Right cardiac atrium (tissue), 5 donors: ENCODE data around the gene NCOA5. TPM values are rescaled to one million over a fixed set of nuclear protein-coding genes. Genes with fewer than 3 reads are reported as not detected.

Source experiments
- ATAC-seq, 2 donors: fragments of 200-7000 bp; cut with Tn5 transposase; one replicate each; pipeline versions ENCODE4 v1.8.0 to v1.9.1; 2020; ENCODE audit warnings: moderate library complexity in 2 of 2, mild to moderate bottlenecking in 1 of 2
- DNase-seq, 3 donors: peaks; one replicate each; pipeline ENCODE4 v3.0.0-alpha.2; 2020
- H3K27ac ChIP-seq: one replicate; pipeline ENCODE4 v1.5.1; 2013; ENCODE audit warnings: mild to moderate bottlenecking, low read length, control low read depth, moderate library complexity
- H3K27me3 ChIP-seq: one replicate; pipeline ENCODE4 v1.6.1; 2013; ENCODE audit not compliant: control insufficient read depth, insufficient read depth
- H3K4me1 ChIP-seq: one replicate; pipeline ENCODE4 v1.6.1; 2013; ENCODE audit warnings: low read length; ENCODE audit not compliant: control insufficient read depth, insufficient read depth
- H3K4me3 ChIP-seq: one replicate; pipeline ENCODE4 v1.5.1; 2013; ENCODE audit warnings: low read length, control low read depth
- H3K9me3 ChIP-seq: one replicate; pipeline ENCODE4 v1.6.1; 2013; ENCODE audit warnings: low read length; ENCODE audit not compliant: control insufficient read depth
- WGBS: extraction: QIAGEN DNeasy Blood & Tissue Kit; methylation state at CpG from one replicate; pipeline ENCODE4 v1.1.7; 2013; 5-methylcytosine and 5-hydroxymethylcytosine counted together
- intact Hi-C, 4 donors: fragments of 100-400 bp; cut with DNase I; formaldehyde crosslinking; loops; one replicate each; pipeline versions ENCODE4 v1.11.0 to v1.14.0; 2022 to 2023
- polyA plus RNA-seq: library from polyadenylated mRNA; stranded (reverse); fragments of 200-250 nt; gene quantifications from one replicate; pipeline ENCODE4 v1.2.3, GENCODE V29; 2013
- total RNA-seq, 4 donors: library from RNA; stranded (reverse); fragmentation: NEBNext Ultra II Directional; extraction: Animal tissue kit (Norgen Biotek cat#: 25700); gene quantifications; one replicate each; pipeline ENCODE4 v1.2.1, GENCODE V29; 2021
- donor health status: healthy with polysubstance abuse.
- donor health status: DM: no; HTN: yes; CAD: no.
- donor health status: DM: no; HTN: no; CAD: no.
- donor health status: DM: no; HTN: yes; CAD: no; lungs with severe emphysema.
- donor health status: DM: yes; HTN: yes; CAD: no.

Gene NCOA5
- total and polyA plus RNA-seq, 5 donors = 9.5 to 26.1 (median 20.4) TPM

GRCh38 chr20:46088409-46089166, 1.2 kb downstream of the NCOA5 start:
- Histone ChIP-seq H3K27me3 (no peaks in the 10 kb centered on the region), H3K4me1 (peaks cover 8% of the 10 kb centered on the region), H3K27ac (peak overlapping the region; percentile 99), H3K9me3 (no peaks in the 10 kb centered on the region), H3K4me3 (peak overlapping the region; percentile 79)
- DNase-seq = no peak
- intact Hi-C loops = loop anchor here in 1 of 4 donors (10.0 kb wide), 1 partner anchor 64 kb away; the partner anchor contains the start of gene SLC12A5
- WGBS = 4% methylated on average over 22 of the region's 22 CpGs
- no peak for ATAC-seq

GRCh38 chr20:46087161-46087560, 2.6 kb downstream of the NCOA5 start:
- no peak for ATAC-seq
- intact Hi-C loops = loop anchor here in 1 of 4 donors (10.0 kb wide), 1 partner anchor 62 kb away; the partner anchor contains the start of gene SLC12A5
- Histone ChIP-seq H3K27ac (no peak overlapping the region), H3K4me1 (peaks cover 12% of the 10 kb centered on the region), H3K27me3 (no peaks in the 10 kb centered on the region), H3K9me3 (no peaks in the 10 kb centered on the region), H3K4me3 (no peak overlapping the region)
- no peak for DNase-seq
- WGBS = 59% methylated on average over 8 of the region's 8 CpGs

- ATAC-seq = no peak
- H3K27me3 ChIP-seq = no peaks in the 10 kb centered on the region
- no peaks in the 10 kb centered on the region for H3K9me3 ChIP-seq
- H3K27ac ChIP-seq = no peak overlapping the region
- DNase-seq = no peak
- 47% methylated on average over 4 of the region's 4 CpGs for WGBS
- H3K4me3 ChIP-seq = no peak overlapping the region
- intact Hi-C loops = loop anchor here in 1 of 4 donors (10.0 kb wide), 1 partner anchor 61 kb away; the partner anchor contains the start of gene SLC12A5
- H3K4me1 ChIP-seq = peaks cover 12% of the 10 kb centered on the region
Measured at GRCh38 chr20:46085179-46085851, 4.4 kb downstream of the NCOA5 start.

GRCh38 chr20:46084805-46085178, 5.0 kb downstream of the NCOA5 start:
- no peak overlapping the region for H3K4me3 ChIP-seq
- H3K9me3 ChIP-seq = no peaks in the 10 kb centered on the region
- no peak for ATAC-seq
- intact Hi-C loops = loop anchor here in 1 of 4 donors (10.0 kb wide), 1 partner anchor 60 kb away; the partner anchor contains the start of gene SLC12A5
- 81% methylated on average over 3 of the region's 3 CpGs for WGBS
- no peaks in the 10 kb centered on the region for H3K27me3 ChIP-seq
- H3K4me1 ChIP-seq = peaks cover 12% of the 10 kb centered on the region
- no peak for DNase-seq
- H3K27ac ChIP-seq = no peak overlapping the region

GRCh38 chr20:46083531-46084061, 6.2 kb downstream of the NCOA5 start:
- DNase-seq (no peak), ATAC-seq (no peak)
- H3K4me3 ChIP-seq = no peak overlapping the region
- no peaks in the 10 kb centered on the region for H3K27me3 ChIP-seq
- peaks cover 12% of the 10 kb centered on the region for H3K4me1 ChIP-seq
- no peak overlapping the region for H3K27ac ChIP-seq
- intact Hi-C loops = loop anchor here in 1 of 4 donors (10.0 kb wide), 1 partner anchor 59 kb away; the partner anchor contains the start of gene SLC12A5
- 92% methylated on average over 1 of the region's 1 CpG for WGBS
- H3K9me3 ChIP-seq = no peaks in the 10 kb centered on the region

- H3K4me1 ChIP-seq = peaks cover 9% of the 10 kb centered on the region
- H3K27ac ChIP-seq = no peak overlapping the region
- 59% methylated on average over 6 of the region's 6 CpGs for WGBS
- no peaks in the 10 kb centered on the region for H3K27me3 ChIP-seq
- H3K4me3 ChIP-seq = no peak overlapping the region
- no peak for ATAC-seq
- no peaks in the 10 kb centered on the region for H3K9me3 ChIP-seq
- intact Hi-C loops = loop anchor here in 1 of 4 donors (10.0 kb wide), 1 partner anchor 58 kb away; the partner anchor contains the start of gene SLC12A5
- no peak for DNase-seq
Measured at GRCh38 chr20:46083101-46083500, 6.7 kb downstream of the NCOA5 start.

- no peak for DNase-seq
- ATAC-seq = no peak
- Histone ChIP-seq H3K4me3 (no peak overlapping the region), H3K4me1 (peaks cover 9% of the 10 kb centered on the region), H3K9me3 (no peaks in the 10 kb centered on the region), H3K27me3 (no peaks in the 10 kb centered on the region), H3K27ac (no peak overlapping the region)
- WGBS = 93% methylated on average over 1 of the region's 1 CpG
- intact Hi-C loops = loop anchor here in 1 of 4 donors (10.0 kb wide), 1 partner anchor 56 kb away; the partner anchor contains the start of gene SLC12A5
Measured at GRCh38 chr20:46081074-46081473, 8.7 kb downstream of the NCOA5 start.

- H3K4me3 ChIP-seq = no peak overlapping the region
- no peaks in the 10 kb centered on the region for H3K27me3 ChIP-seq
- peaks cover 3% of the 10 kb centered on the region for H3K4me1 ChIP-seq
- intact Hi-C loops = no loop called here
- no peak overlapping the region for H3K27ac ChIP-seq
- no peaks in the 10 kb centered on the region for H3K9me3 ChIP-seq
- DNase-seq = no peak
- whole genome bisulfite sequencing = 74% methylated on average over 7 of the region's 7 CpGs
- ATAC-seq = no peak
Measured at GRCh38 chr20:46078954-46079353, 10.8 kb downstream of the NCOA5 start.

- H3K9me3 ChIP-seq = no peaks in the 10 kb centered on the region
- no peak for ATAC-seq
- 93% methylated on average over 8 of the region's 8 CpGs for WGBS
- H3K4me1 ChIP-seq = no peaks in the 10 kb centered on the region
- DNase-seq = no peak
- intact Hi-C loops = no loop called here
- no peak overlapping the region for H3K27ac ChIP-seq
- no peaks in the 10 kb centered on the region for H3K27me3 ChIP-seq
- no peak overlapping the region for H3K4me3 ChIP-seq
Measured at GRCh38 chr20:46077642-46078305, 12.0 kb downstream of the NCOA5 start.

GRCh38 chr20:46076806-46077205, 13.0 kb downstream of the NCOA5 start:
- no peak overlapping the region for H3K27ac ChIP-seq
- H3K27me3 ChIP-seq = no peaks in the 10 kb centered on the region
- intact Hi-C loops = no loop called here
- H3K9me3 ChIP-seq = no peaks in the 10 kb centered on the region
- ATAC-seq = no peak
- WGBS = 92% methylated on average over 7 of the region's 7 CpGs
- DNase-seq = no peak
- no peak overlapping the region for H3K4me3 ChIP-seq
- no peaks in the 10 kb centered on the region for H3K4me1 ChIP-seq
